Activated CD8-positive, alpha-beta T cell treated with anti-CD3 and anti-CD28 coated beads, Interleukin-2, amount 10 ng/mL, durations not matched to agents 7 days and 5 days (primary cell): ENCODE measurements around the gene SLC25A21. TPM values are rescaled to one million over a fixed set of nuclear protein-coding genes. Genes with fewer than 3 reads are reported as not detected.

Source experiments
- ATAC-seq: fragments of 150-1000 bp; cut with Tn5 transposase; one replicate; pipeline ENCODE4 v1.10.0; 2021; ENCODE audit warnings: moderate library complexity
- CTCF ChIA-PET: fragments of 350-600 bp; sonication (Branson Sonifier 250); formaldehyde crosslinking; loops from one replicate; lab custom pipeline; 2021; ENCODE audit warnings: antibody characterized with exemption; lab: Charles Lee
- POLR2A ChIA-PET: fragments of 350-600 bp; sonication (Branson Sonifier 250); formaldehyde crosslinking; loops from one replicate; lab custom pipeline; 2021; ENCODE audit warnings: antibody characterized with exemption; lab: Charles Lee
- DNase-seq: peaks from one replicate; pipeline ENCODE4 v3.0.0-alpha.2; 2020
- H3K27ac Mint-ChIP-seq: one replicate; pipeline ENCODE4 v1.8.0; 2021; ENCODE audit warnings: mild to moderate bottlenecking, mixed read lengths
- H3K27me3 Mint-ChIP-seq: one replicate; pipeline ENCODE4 v1.8.0; 2021; ENCODE audit warnings: low read depth, mixed read lengths
- H3K36me3 Mint-ChIP-seq: one replicate; pipeline ENCODE4 v1.8.0; 2021; ENCODE audit warnings: low read depth, mixed read lengths
- H3K4me1 Mint-ChIP-seq: one replicate; pipeline ENCODE4 v1.8.0; 2021; ENCODE audit warnings: low read depth, mixed read lengths
- H3K4me3 Mint-ChIP-seq: one replicate; pipeline ENCODE4 v1.8.0; 2021; ENCODE audit warnings: mild to moderate bottlenecking, mixed read lengths
- H3K9me3 Mint-ChIP-seq: one replicate; pipeline ENCODE4 v1.8.0; 2022; ENCODE audit warnings: mixed read lengths; ENCODE audit not compliant: insufficient read depth
- total RNA-seq, 2 experiments: library from RNA; stranded (reverse); gene quantifications; one replicate each; pipeline ENCODE4 v1.2.3, GENCODE V29; 2021

Gene SLC25A21
- total RNA-seq, 2 experiments from 2014 or later = not detected

GRCh38 chr14:36747411-36748184, 424.8 kb downstream of the SLC25A21 start:
- CTCF ChIA-PET = no interaction called here

DNA sequence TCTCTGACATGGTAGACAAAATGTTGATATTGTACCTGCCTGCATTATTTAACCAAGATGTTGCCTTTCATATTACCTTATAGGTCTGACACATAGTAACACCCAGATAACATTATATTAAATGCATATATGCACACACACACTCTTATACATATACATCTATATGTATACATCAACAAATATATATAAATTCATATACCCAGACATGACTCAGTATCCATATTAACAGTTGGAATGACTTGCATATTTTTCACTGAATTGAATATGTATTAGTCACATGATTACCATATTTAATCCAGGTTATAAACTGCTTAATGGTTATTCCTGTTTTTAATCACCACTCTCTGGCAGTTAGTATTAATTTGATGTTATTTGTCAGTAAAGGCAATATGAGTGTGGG, 425.5 kb downstream of the SLC25A21 start:
- H3K27ac Mint-ChIP-seq = no peak overlapping the region
- POLR2A ChIA-PET = no interaction called here
- no peak for ATAC-seq

More at GRCh38 chr14:36747411-36748184, 424.8 kb downstream of the SLC25A21 start:
- POLR2A ChIA-PET = no interaction called here
- H3K9me3 Mint-ChIP-seq = peaks cover 7% of the 10 kb centered on the region
- DNase-seq = no peak
- no peaks in the 10 kb centered on the region for H3K4me1 Mint-ChIP-seq
- H3K27me3 Mint-ChIP-seq = no peaks in the 10 kb centered on the region
- no peak overlapping the region for H3K4me3 Mint-ChIP-seq
- no peaks in the 10 kb centered on the region for H3K36me3 Mint-ChIP-seq
- ATAC-seq = no peak
- no peak overlapping the region for H3K27ac Mint-ChIP-seq

DNA sequence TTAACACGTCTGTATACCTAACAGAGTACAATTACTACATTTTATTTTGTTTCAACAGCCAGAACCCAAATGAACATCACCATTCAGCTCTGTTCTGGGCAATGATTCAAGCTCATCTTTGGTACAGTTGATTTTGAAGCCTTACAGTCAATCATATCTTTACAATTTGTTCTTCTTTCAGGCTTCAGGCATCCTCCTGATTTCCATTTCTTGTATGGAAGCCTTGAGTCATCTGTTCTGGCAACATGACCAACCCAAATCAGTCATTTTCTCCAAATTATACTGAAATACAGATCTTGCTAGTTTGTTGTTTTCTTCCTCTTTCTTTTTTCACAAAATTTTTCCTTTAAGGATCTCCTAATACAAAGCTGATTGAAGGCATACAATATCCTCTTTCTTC, 430.5 kb downstream of the SLC25A21 start:
- H3K27me3 Mint-ChIP-seq = no peaks in the 10 kb centered on the region

More for the DNA sequence above, 425.5 kb downstream of the SLC25A21 start:
- no peaks in the 10 kb centered on the region for H3K36me3 Mint-ChIP-seq
- peaks cover 7% of the 10 kb centered on the region for H3K9me3 Mint-ChIP-seq
- CTCF ChIA-PET = no interaction called here
- no peak for DNase-seq
- no peaks in the 10 kb centered on the region for H3K27me3 Mint-ChIP-seq
- H3K4me1 Mint-ChIP-seq = no peaks in the 10 kb centered on the region
- no peak overlapping the region for H3K4me3 Mint-ChIP-seq

GRCh38 chr14:36738269-36738668, 434.1 kb downstream of the SLC25A21 start:
- CTCF ChIA-PET = no interaction called here
- H3K36me3 Mint-ChIP-seq = no peaks in the 10 kb centered on the region
- DNase-seq (no peak), ATAC-seq (no peak)
- no peaks in the 10 kb centered on the region for H3K9me3 Mint-ChIP-seq
- H3K4me1 Mint-ChIP-seq = no peaks in the 10 kb centered on the region
- H3K27ac Mint-ChIP-seq = no peak overlapping the region
- no peak overlapping the region for H3K4me3 Mint-ChIP-seq
- no peaks in the 10 kb centered on the region for H3K27me3 Mint-ChIP-seq
- POLR2A ChIA-PET = no interaction called here

More for the DNA sequence above, 430.5 kb downstream of the SLC25A21 start:
- ChIA-PET CTCF (no interaction called here), POLR2A (no interaction called here)
- DNase-seq = no peak
- Mint-ChIP-seq H3K9me3 (peaks cover 7% of the 10 kb centered on the region), H3K27ac (no peak overlapping the region), H3K4me1 (no peaks in the 10 kb centered on the region), H3K36me3 (no peaks in the 10 kb centered on the region), H3K4me3 (no peak overlapping the region)
- ATAC-seq = no peak

- Mint-ChIP-seq H3K36me3 (no peaks in the 10 kb centered on the region), H3K4me1 (peaks cover 5% of the 10 kb centered on the region), H3K27ac (no peak overlapping the region), H3K9me3 (no peaks in the 10 kb centered on the region), H3K4me3 (no peak overlapping the region), H3K27me3 (no peaks in the 10 kb centered on the region)
- ChIA-PET CTCF (no interaction called here), POLR2A (no interaction called here)
- no peak for DNase-seq
- ATAC-seq = no peak
Measured at GRCh38 chr14:36726128-36726527, 446.3 kb downstream of the SLC25A21 start.

DNA sequence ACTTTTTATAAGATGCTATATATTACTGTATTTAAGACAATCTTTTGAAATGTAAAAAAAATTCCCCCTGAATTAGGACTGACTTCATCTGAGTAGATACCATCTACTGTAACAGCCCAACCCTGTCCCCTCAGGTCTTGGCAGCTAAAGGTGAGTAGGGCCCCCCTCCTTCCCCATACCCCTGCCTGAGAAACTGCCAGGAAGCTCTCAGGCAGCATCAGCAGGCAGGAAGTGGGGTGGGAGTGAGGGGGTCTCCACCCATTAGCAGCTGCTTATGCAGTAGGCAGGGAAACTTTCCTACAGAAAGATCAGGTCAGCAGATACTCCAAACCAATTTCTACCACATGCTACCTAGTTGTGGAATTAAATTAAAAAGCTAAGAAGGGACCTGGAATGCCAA, 448.2 kb downstream of the SLC25A21 start:
- H3K27me3 Mint-ChIP-seq = no peaks in the 10 kb centered on the region
- H3K4me3 Mint-ChIP-seq = no peak overlapping the region
- H3K4me1 Mint-ChIP-seq = peaks cover 5% of the 10 kb centered on the region
- ChIA-PET CTCF (no interaction called here), POLR2A (no interaction called here)
- H3K9me3 Mint-ChIP-seq = no peaks in the 10 kb centered on the region
- DNase-seq (no peak), ATAC-seq (no peak)
- no peak overlapping the region for H3K27ac Mint-ChIP-seq
- no peaks in the 10 kb centered on the region for H3K36me3 Mint-ChIP-seq

DNA sequence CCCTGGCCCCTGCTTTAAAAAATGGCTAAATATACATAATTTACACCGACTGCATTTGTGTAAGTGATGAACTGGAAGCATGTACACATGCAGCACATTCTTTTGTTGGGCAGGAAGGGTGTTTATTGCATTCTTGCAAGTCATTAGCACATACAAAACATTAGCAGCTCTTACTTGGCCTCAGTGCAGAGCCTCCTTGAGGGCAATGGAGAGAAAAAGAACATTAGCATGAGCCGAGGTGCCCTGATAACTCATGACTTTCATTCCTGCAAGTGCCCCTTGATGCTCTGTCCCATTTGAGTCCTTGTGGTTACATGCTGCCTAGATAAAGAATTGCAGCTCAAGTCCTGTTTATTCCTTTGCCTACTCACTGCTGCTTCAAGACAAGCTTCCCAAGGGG, 448.9 kb downstream of the SLC25A21 start:
- no peaks in the 10 kb centered on the region for H3K9me3 Mint-ChIP-seq
- H3K27ac Mint-ChIP-seq = no peak overlapping the region
- H3K4me1 Mint-ChIP-seq = peaks cover 5% of the 10 kb centered on the region
- no peaks in the 10 kb centered on the region for H3K27me3 Mint-ChIP-seq
- ATAC-seq (no peak), DNase-seq (no peak)
- ChIA-PET CTCF (no interaction called here), POLR2A (no interaction called here)
- H3K36me3 Mint-ChIP-seq = no peaks in the 10 kb centered on the region
- H3K4me3 Mint-ChIP-seq = no peak overlapping the region

GRCh38 chr14:36721877-36722276, 450.5 kb downstream of the SLC25A21 start:
- POLR2A ChIA-PET = no interaction called here
- Mint-ChIP-seq H3K36me3 (no peaks in the 10 kb centered on the region), H3K27me3 (no peaks in the 10 kb centered on the region), H3K4me3 (no peak overlapping the region), H3K9me3 (no peaks in the 10 kb centered on the region), H3K4me1 (peaks cover 5% of the 10 kb centered on the region), H3K27ac (no peak overlapping the region)
- no peak for ATAC-seq
- CTCF ChIA-PET = no interaction called here
- no peak for DNase-seq

- POLR2A ChIA-PET = no interaction called here
- Mint-ChIP-seq H3K4me1 (peaks cover 3% of the 10 kb centered on the region), H3K36me3 (no peaks in the 10 kb centered on the region), H3K9me3 (no peaks in the 10 kb centered on the region), H3K27me3 (no peaks in the 10 kb centered on the region), H3K27ac (no peak overlapping the region), H3K4me3 (no peak overlapping the region)
- ATAC-seq (no peak), DNase-seq (no peak)
- CTCF ChIA-PET = no interaction called here
Measured at GRCh38 chr14:36720657-36721056, 451.7 kb downstream of the SLC25A21 start.

DNA sequence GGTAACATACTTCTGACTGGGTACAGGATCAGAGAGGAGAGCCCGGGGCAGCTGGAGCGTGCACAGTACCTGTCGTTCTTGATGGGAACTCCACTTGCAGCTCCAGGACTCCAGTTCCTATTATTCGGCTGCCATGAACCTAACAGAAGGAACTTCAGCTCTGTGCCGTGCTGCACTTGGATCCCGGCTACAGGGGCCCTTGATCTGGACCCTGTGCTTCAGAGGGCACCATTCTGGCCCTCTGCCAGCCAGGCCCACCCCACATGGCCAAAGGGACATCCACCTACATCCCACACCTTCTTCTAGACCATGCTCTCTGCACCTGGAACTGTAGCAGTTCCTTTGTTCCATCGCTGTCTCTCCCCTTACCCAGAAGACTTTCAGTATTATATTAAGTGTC, 452.6 kb downstream of the SLC25A21 start:
- DNase-seq (no peak), ATAC-seq (no peak)
- Mint-ChIP-seq H3K27ac (no peak overlapping the region), H3K4me1 (no peaks in the 10 kb centered on the region), H3K36me3 (no peaks in the 10 kb centered on the region), H3K27me3 (no peaks in the 10 kb centered on the region), H3K9me3 (no peaks in the 10 kb centered on the region), H3K4me3 (no peak overlapping the region)
- ChIA-PET POLR2A (no interaction called here), CTCF (no interaction called here)

DNA sequence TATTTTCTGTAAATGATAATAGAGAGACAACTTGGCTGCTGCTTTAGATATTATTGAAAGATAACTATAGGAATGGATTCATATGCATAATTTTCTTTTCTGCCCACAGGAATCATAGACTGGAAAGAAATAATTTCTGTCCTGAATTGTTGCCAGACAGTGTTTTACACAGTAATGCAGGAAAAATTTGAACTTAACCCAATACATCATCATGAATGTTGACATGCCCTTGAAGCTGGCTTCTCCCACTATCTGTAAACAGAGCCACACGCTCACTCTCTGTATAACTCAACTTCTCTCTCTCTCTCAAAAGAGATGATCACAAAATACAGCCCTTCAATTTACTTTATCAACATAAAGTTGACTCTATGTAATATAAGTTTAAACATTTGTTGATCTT, 454.2 kb downstream of the SLC25A21 start:
- DNase-seq = no peak

DNA sequence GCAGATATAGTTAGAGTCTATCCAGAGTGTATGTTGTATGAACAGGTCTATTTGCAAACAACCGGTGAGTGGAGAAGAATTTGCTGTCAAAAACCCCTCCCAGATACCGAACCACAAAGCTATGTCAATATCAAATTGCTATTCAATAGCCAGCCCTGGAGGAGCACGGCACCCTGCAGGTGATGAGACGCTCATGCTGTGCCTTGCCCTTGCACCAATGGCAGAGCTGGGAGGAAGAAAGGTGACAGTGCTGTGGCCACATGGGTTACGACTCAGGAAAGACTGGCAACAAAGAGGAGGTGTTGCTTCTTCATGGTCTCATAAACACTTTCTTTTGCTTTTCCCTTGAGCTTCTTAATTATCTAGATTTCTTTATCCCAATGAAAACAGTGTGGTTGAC, 455.0 kb downstream of the SLC25A21 start:
- Mint-ChIP-seq H3K27me3 (no peaks in the 10 kb centered on the region), H3K27ac (no peak overlapping the region), H3K4me3 (no peak overlapping the region), H3K36me3 (no peaks in the 10 kb centered on the region), H3K9me3 (no peaks in the 10 kb centered on the region), H3K4me1 (no peaks in the 10 kb centered on the region)
- DNase-seq (no peak), ATAC-seq (no peak)
- CTCF ChIA-PET = no interaction called here
- POLR2A ChIA-PET = no interaction called here

More for the DNA sequence above, 454.2 kb downstream of the SLC25A21 start:
- Mint-ChIP-seq H3K27me3 (no peaks in the 10 kb centered on the region), H3K9me3 (no peaks in the 10 kb centered on the region), H3K36me3 (no peaks in the 10 kb centered on the region), H3K4me1 (no peaks in the 10 kb centered on the region), H3K27ac (no peak overlapping the region), H3K4me3 (no peak overlapping the region)
- CTCF ChIA-PET = no interaction called here
- no peak for ATAC-seq
- POLR2A ChIA-PET = no interaction called here
